Left forelimb (tissue), 1 donor: ENCODE results near the gene RGMA.
"Not testable (repeated sequence)": the region's sequence is repeated elsewhere in the genome, so short reads cannot be mapped to it uniquely, and the experiment has no call there.

ENCODE experiments used
- DNase-seq: peaks from one replicate; pipeline ENCODE4 v3.0.0-alpha.2; 2018; ENCODE audit warnings: low spot score

RGMA gene

DNA sequence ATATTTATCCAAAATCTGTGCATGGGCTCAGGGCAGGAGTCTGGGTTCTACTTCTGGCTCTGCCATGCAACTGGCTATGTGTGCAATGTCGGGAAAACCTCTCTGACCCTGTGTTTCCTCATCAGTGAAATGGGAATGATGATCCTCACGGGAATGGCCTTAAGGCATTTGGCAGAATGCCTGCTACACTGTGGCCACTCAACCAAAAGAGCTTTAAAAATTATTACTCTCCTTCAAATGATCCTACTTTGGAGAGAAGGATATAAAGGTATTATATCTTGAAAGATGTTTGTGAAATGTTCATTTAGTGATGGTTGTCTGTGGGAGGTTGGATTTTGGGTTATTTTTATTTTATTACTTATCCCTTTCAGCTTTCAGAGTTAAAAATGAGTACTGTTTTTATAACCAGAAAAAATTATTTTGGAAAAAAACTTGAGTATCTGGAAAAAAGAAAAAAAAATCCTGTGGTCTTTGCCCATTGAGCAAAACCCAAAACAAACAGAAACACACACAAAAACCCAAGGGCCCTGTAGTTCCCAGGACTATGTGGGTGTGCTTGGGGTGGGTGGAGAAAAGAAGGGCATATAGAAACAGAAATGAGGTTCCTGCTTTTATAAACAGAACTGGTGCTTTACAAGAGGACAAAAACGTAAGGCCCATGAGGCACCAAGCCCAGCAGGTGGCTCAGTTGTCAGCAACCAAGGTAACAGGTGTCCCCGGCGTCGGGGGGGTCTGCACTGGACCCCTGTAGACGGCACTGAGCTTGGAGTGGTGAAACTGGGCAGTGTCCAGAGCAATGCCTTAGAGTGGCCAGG is 22.0 kb downstream of the RGMA start:
- DNase-seq: no peak

DNA sequence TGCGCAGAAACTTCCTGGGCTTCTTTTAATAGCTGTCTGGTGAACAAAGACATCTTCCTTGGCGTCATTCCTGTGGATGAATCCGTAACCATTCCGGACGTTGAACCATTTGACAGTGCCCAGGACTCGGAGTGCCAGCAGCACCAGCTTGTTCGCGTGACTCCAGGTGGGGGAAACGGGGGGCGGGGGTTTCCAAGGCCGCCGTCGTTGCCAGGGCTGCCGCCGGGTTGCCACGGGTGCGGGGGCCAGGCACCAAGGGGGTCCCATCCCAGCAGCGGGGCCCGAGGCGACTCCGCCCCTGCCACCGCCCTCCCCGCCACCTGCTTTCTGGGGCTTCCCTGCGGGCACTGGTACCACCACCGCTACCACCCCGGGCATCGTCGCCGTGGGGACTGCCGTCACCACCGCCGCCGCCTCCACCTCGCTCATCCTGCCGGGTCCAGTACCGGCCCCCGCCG is 22.8 kb downstream of the RGMA start:
- DNase-seq: no peak

DNA sequence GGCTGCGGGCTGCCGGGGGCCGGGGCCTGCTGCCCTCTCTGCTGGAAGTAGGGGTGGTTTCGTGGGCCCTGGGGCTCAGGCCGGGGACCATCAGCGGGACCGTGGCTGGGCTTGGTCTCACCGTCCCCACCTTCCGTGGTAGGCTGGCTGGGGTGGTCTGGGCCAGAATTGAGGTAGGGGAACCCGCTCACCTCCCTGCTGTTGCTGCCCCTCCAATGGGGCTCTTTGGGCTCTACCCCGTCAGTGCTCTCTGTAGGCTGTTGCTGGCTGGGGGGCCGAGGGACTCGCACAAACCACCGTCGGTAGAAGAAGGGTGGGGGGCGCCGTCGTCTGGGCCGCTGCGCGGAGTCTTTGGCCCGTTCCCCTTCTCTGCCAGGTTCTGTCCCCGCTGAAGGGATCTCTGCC is 23.4 kb downstream of the RGMA start:
- no peak for DNase-seq

DNA sequence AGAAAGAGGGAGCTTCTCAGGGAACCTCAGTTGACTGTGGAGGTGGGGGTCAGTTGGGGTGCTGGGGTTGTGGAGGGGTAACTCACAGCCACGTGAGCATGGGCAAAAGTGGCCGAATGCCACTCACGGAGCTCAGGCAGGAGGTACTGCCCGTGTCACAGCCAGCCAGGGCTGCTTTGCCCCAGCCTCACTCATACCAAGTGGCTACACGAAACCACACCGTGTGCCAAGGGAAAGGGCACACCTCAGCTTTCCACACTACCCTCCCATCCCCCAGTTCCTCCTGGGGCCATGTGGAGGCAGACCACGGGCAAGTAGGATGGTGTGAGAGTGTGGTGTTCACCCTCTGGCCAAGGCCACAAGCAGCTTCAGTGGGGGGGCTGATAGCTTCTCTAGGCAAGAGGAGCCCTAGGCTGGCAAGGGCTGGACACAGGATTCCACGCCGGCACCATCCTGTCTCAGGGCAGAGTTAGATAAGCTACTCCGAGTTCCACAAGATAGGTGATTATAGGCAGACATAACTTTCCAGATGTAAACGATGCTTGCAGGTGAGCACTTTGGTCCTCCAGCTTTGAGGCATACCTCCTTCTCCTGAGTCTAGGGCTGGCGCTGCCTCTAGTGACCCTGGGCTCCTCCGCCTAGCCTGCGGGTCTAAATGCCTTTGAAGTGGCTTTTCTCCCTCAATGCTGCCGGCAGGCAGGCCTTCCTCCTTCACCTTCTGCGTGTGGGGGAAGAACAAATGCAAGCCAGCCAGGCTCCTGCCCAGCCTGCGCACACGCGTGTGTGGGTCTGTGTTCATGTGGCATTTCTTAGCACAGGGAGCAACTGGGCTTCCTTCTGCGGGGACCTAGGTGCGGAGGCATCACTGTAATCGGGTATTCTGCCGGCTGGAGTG is 25.0 kb downstream of the RGMA start:
- no peak for DNase-seq

DNA sequence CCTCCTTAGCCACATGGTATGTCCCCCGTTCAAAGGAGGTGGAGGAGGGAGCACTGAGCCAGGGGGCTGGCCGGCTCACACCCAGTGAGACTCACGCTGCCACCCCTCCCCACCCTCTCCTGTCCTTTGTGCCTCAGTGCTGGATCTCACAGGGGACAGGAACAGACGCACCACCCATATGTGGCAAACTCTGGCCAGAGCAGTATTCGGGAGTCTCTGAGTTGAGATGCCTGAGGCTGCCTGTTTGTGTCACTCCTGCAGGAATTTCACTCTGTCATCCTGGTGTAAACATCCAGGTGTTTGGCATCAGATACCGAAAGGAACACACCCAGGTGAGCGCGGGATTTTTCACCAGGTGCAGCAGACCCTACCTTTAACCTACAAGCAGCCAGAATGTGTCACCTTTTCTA is 25.7 kb downstream of the RGMA start:
- no peak for DNase-seq

DNA sequence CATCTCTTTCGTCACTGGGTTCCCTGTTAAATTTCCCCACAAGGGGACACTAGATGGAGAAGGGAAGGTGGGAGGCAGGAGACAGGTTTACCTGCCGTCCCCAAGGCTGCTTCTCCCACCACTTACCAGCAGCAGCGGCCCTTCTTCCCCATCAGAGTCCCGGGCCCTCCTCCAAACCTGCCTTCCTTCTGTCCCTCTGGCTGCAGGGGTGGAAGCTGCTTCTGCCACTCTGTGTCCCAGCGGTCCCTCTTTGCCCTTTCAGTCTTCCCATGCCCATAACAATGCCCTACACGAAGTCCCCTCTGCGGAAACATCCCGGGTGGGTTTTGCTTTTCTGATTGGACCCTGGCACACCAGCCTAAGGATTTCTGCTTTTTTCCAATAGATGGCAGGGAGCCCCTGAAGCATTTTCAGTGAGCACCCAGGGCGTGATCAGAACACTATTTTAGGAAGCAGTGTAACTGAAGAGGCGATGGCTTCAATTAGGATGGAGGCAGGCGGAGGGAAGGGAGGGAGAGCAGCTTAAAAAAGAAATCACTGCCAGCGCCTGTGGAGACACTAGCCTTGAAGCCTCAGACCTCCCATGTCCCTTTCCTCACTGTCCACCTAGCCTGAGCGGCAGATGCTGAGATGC is 26.3 kb downstream of the RGMA start:
- DNase-seq: not testable (repeated sequence)

DNA sequence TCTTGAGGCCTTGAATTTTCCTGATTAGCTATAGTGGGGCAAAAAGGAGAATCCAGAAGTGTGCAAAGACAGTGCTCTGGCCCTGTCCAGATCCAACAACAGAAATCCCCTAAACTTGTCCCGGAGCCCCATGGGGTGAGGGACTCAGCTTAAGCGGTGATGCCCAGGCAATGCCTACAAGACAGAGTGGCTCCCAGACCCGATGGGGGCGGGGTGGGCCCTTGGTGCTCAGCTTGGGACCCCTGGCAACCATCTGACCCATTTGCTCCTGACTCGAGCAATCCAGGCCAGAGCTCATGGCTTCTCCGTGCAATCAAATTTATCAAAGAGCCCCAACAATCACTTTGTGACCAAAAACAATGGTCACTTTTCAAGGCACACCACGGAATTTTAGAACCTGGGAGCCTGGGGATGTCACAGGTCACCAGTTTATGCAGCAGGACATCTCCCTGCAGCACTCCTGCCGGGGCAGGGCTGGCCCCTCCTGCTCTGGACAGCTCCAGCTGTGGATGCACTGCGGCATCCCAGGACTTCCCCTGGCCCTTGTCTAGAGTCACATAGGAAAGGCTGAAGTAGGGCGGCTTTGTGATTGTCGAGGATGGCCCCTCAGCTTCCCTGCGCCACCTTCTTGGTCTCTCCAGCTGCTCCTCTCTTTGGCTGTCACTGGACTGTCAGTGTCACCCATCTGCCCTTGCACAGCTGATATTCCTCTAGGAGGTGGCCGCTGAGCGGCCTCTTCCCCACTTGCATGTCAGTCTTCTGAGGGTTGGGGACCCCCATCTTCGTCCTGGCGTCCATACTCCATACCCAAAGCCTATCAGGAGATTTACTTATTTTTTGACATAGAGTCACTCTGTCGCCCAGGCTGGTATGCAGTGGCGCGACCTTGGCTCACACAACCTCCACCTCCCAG is 28.4 kb downstream of the RGMA start:
- no peak for DNase-seq

DNA sequence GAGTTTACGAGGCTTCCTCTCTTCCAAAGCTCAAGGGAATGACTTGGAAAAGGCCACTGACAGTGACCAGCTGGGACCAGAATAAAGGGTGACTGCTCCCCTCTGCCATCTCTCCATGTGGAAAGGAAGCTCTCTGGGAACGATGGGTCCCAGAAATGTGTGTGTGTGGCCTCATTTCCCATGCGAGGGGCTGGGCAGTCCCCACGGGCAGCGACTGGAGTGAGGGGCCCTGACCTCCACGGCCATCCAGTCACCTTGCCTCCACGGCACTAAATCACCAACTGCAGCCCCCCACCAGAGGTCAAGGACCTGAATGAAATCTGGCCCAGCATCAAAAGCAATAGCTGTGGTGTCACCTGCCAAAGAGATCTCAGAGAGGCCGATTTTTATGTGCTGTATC is 29.6 kb downstream of the RGMA start:
- DNase-seq: no peak

DNA sequence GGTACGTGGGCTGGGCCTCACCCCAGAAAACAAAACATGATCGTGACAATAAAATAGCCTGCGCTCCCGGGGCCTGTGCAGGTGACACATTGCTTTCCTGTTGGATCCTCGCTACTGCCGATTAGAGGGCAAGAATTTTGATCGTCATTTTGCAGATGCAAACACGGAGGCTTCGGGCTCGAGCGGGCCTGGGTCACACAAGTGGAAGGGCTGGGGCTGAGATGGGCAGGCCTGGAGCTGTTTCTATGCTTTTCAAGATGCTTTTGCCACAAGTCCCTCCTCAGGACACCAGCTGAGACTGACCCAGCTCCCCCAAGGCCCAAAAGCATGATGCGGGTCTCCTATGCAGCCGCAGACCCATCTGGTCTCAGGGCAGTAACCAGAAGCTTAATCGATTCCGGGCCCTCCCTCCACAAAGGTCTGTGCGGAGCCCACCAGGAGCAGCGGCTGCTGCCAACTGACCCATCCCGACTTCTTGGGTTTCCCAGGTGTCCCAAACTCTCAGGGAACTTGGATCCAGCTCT is 30.0 kb downstream of the RGMA start:
- no peak for DNase-seq

DNA sequence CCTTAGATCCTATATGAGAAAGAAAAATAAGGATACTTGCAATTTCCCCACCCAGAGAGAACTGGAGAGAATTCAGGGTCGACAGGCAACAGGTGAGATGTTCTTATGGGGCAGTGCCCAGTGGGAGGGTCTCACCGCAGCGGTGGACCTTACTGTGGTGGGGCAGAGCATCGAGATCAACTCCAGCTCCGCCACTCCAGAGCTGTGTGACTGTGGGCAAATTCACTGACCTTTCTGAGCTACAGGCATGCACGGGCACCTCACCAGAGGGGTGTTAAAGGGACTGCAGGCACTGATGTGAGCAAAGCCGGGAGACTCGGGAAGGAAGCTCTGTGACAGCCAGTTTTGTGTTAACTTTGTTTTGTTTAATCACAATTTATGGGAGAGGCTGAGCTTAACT is 30.9 kb downstream of the RGMA start:
- DNase-seq: no peak

DNA sequence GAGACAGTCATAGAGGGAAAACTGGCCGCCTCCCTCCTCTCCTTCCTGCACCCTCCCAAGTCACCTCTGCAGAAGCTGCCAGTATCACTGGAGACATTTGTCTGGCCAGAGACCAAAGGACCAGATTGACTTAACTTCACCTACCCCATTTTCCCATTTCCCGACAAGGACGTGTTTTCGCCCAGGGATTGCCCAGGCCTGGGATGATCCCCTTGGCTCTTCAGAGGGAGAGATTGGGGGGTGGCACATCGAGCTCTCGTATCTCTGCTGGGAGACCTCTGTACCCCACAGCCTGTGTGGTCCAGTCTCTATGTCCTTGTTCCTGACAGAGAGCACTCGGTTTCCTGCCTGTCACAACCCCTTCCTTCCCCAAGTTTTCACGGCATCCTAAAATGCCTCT is 31.4 kb downstream of the RGMA start:
- DNase-seq: no peak

DNA sequence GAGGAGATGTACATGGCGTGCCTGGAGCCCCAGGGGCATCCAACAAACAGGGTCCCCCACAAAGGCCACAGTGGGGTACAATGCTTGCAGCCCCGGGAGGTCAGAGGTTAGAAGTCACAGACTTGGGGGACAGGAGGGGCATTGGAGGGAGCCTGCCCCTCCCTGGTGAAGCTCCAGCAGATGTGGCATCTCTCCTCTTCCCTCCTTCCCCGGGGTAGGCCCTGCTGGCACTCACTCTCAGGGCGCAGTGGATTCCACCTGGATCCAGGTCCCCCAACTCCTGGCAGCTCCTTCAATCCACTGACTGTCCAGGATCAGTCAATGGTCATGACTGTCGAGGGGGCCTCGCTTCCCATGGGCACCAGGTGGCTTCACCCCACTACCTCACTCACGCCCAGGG is 32.2 kb downstream of the RGMA start:
- no peak for DNase-seq

DNA sequence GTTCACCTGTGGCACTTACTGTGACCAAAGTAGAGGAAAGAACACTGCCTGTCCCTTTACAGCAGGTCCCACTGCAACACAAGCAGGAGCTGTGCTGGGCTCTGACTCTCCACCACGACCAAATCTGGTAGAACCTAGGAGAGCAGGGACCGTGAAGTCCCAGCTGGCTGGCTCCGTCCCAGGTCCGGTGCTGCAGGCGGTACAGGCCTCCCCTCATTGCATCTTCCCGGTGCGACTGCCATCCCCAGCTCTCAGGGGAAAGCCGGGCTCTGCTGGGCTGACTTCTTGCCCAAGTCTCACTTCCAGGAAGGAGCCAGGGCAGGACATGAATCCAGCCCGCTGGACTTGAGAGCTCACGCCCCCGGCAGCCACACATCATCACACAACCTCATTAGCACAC is 33.8 kb downstream of the RGMA start:
- no peak for DNase-seq

DNA sequence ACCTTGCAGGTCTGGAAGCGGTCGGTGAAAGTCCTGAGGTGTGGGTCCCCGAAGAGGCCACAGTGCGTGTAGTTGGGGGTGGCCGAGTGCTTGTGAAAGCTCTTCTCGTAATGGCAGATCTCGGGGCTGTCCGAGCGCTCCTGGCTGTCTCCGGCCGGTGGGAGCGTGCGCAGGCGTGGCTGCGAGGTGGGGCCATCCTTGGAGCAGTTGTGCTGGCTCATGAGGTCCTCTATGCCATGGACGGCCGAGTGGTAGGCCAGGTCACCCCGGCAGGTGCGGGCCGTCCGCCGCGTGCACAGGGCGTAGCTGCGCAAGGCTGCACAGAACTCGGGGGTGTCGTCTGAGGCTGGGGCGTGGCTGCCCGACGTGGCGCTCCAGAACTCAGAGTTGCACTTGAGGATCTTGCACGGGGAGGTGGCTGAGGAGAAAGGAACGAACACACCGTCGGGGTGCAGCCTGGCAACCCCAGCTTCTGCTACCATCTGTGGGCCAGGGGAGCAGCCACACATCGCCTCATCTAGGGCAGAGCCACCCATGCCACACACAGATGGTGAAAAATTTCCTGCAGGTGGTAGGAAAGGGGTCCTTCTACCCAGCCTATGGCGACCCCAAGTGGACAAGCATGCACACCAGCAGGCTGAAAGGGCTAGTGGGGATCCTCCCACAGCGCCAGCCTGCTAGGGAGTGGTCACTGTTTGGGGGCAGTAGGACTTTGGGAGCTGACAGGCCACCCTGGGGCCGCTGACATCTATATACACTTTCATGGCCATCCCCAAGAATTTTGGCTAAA is 36.7 kb downstream of the RGMA start:
- DNase-seq: no peak

DNA sequence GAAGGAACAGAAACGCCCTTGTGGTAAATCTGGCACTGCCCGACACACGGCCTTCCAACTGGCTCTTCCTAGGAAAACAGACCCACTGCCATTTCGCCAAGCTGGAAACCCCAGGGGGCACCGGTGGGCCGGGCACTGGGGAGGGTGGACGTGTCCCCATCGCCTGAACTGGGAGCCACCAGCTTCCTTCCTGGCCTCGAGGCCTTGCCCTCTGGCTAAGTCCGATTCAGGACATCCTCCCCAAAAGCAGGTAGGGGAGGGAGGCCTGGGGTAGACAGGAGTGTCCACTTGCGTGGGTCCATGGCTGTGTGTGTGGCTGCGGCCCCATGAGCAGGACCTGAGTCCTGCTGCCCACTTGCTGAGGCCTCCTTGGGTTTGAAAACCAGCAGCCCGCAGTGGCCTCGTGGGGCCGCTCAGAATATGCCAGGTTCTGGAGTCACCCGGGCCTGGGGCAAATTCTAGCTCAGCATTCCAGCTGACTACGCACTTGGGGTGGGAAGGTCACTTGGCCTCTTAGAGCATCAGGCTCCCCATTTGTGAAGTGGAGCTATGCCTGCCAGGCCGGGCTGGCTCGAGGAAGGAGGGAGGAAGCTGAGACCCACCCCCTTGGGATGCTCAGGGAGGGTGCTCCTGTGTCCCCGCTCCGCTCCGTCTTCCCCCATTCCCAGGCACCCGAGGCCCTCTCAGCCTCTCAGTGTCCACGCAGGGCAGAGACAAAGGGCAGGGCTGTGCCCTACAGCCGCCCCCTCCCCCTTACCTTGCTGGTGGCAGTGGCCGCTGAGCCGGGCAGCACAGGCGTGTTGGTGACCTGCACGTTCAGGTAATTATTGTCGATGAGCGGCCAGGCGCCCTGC is 37.5 kb downstream of the RGMA start:
- DNase-seq: no peak

DNA sequence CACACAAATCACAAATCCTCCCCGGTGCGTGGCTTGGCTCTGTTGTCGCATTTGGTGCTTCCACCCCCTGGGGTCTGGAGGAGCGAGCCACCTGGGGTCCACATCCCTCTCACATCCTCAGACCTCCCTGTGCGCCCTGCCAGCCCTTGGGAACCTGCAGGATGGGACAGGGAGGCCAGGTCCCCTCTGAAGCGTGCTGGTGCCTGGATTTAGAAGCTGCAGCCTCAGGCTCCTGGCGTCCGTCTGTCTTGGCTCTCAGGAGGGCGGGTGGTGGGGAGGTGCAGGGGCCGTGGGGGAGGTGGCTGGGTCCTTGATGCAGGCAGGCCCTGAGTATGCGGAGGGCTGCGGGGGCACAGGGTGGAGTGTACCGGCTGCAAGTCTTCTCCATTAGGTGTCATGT is 38.4 kb downstream of the RGMA start:
- DNase-seq: no peak

DNA sequence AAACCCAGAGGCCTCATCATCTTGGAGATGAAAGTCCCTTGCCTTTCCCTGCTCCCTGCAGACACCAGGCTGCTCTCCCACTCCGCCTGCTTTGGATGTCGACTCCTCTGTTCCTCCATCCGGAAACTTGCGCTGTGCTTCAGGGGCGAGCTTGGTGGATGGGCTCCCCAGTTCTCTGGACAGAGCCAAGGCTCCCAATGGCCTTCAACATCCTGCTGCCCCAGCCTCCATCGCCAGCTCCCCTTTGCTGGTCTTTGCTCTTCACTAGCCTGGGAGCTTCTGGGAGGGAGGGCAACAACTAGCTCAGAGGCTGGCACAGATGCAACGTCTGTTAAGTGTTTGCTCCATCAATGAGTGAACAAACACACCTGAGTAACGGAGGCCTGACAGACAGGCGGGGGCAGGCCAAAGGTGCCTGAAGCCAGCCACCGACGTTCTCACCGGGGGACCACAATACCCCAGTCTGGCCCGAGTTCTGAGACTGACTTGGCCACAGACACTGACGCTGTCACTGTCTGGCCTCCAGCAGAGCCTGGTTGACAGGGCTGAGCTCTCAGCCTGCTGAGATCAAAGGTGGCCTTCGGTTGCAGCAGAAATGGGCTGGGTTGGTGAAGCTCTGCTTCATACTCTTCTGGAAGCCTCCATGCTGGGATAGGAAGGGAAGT is 39.0 kb downstream of the RGMA start:
- DNase-seq: no peak

DNA sequence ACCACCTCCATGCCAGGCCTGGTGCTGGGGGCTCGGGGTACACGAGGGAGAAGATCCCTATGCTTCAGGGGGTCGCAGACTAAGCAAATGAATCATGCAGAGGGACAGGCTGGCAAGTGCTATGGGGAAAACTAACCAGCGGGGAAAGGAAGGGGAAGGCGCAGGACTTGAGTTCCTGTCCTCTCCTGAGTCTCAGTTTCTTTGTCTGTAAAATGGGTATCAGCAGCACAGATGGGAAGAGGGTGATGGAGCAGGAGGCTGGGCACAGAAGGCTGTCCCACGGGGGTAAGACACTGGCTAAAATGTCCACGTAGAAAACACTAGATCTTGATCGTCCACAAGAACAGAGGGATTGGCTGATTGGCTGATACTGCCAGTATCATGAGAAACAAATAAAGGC is 39.8 kb downstream of the RGMA start:
- no peak for DNase-seq

DNA sequence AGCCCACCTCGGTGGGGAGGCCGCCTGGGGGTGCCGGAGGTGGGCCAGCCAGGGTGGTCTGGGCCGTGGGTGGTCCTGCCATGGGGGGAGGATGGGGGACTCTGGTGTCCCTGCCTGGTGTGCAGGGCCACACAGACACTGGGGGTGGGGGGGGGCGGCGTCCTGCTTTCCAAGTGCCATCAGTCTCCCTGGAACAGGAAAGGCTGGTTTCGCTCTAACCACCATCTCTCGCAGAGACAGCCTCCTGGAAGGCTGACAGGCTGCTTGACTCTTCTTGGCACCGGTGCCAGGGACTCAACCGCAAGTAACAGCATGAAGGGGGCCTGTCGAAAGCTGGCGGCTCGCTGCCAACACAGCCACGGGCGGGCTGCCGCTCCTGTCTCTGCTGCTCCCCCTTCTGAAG is 40.3 kb downstream of the RGMA start:
- DNase-seq: no peak
